ENCODE measurements around the gene AGBL5.

AGBL5 gene

GRCh38 chr2:27009716-27010115 is 41.8 kb upstream of the AGBL5 start:
- 83 to 98% methylated on average over 2 of the region's 2 CpGs for WGBS, 2 experiments
- H3K36me3 ChIP-seq (ENCODE audit: control insufficient read depth, insufficient read depth, low read length), result peaks cover 7% of the 10 kb centered on the region
- no peaks in the 10 kb centered on the region for H3K4me1 ChIP-seq (ENCODE audit: control insufficient read depth, insufficient read depth, low read length)
- H3K4me3 ChIP-seq (ENCODE audit: insufficient read depth, low read depth, low read length), result no peak overlapping the region
- H3K9me3 ChIP-seq (ENCODE audit: control insufficient read depth, low read length), result no peaks in the 10 kb centered on the region
- H3K27ac ChIP-seq (ENCODE audit: insufficient read depth, low read depth, low read length, poor library complexity, severe bottlenecking), result no peak overlapping the region
- H3K27me3 ChIP-seq (ENCODE audit: control insufficient read depth, insufficient read depth, low read length, poor library complexity, severe bottlenecking), result no peaks in the 10 kb centered on the region

- Histone ChIP-seq H3K27me3 (ENCODE audit: control insufficient read depth, insufficient read depth, low read length, poor library complexity, severe bottlenecking) (no peaks in the 10 kb centered on the region), H3K9me3 (ENCODE audit: control insufficient read depth, low read length) (no peaks in the 10 kb centered on the region), H3K36me3 (ENCODE audit: control insufficient read depth, insufficient read depth, low read length) (peaks cover 7% of the 10 kb centered on the region), H3K4me1 (ENCODE audit: control insufficient read depth, insufficient read depth, low read length) (no peaks in the 10 kb centered on the region), H3K27ac (ENCODE audit: insufficient read depth, low read depth, low read length, poor library complexity, severe bottlenecking) (no peak overlapping the region), H3K4me3 (ENCODE audit: insufficient read depth, low read depth, low read length) (no peak overlapping the region)
- WGBS, 2 experiments, result 97% methylated on average over 3 of the region's 3 CpGs
Measured at GRCh38 chr2:27010139-27010538, 41.3 kb upstream of the AGBL5 start.

- H3K9me3 ChIP-seq (ENCODE audit: control insufficient read depth, low read length), result no peaks in the 10 kb centered on the region
- H3K4me3 ChIP-seq (ENCODE audit: insufficient read depth, low read depth, low read length), result no peak overlapping the region
- peaks cover 7% of the 10 kb centered on the region for H3K36me3 ChIP-seq (ENCODE audit: control insufficient read depth, insufficient read depth, low read length)
- peaks cover 3% of the 10 kb centered on the region for H3K4me1 ChIP-seq (ENCODE audit: control insufficient read depth, insufficient read depth, low read length)
- no peaks in the 10 kb centered on the region for H3K27me3 ChIP-seq (ENCODE audit: control insufficient read depth, insufficient read depth, low read length, poor library complexity, severe bottlenecking)
- 95 to 96% methylated on average over 4 of the region's 4 CpGs for WGBS, 2 experiments
- H3K27ac ChIP-seq (ENCODE audit: insufficient read depth, low read depth, low read length, poor library complexity, severe bottlenecking), result no peak overlapping the region
Measured at GRCh38 chr2:27013738-27014137, 37.7 kb upstream of the AGBL5 start.

GRCh38 chr2:27014771-27015433 is 36.6 kb upstream of the AGBL5 start:
- WGBS, 2 experiments, result 87 to 92% methylated on average over 8 of the region's 8 CpGs
- no peak overlapping the region for H3K4me3 ChIP-seq (ENCODE audit: insufficient read depth, low read depth, low read length)
- H3K27ac ChIP-seq (ENCODE audit: insufficient read depth, low read depth, low read length, poor library complexity, severe bottlenecking), result no peak overlapping the region
- H3K9me3 ChIP-seq (ENCODE audit: control insufficient read depth, low read length), result no peaks in the 10 kb centered on the region
- H3K4me1 ChIP-seq (ENCODE audit: control insufficient read depth, insufficient read depth, low read length), result peaks cover 3% of the 10 kb centered on the region
- H3K27me3 ChIP-seq (ENCODE audit: control insufficient read depth, insufficient read depth, low read length, poor library complexity, severe bottlenecking), result no peaks in the 10 kb centered on the region
- peaks cover 7% of the 10 kb centered on the region for H3K36me3 ChIP-seq (ENCODE audit: control insufficient read depth, insufficient read depth, low read length)

GRCh38 chr2:27016801-27017325 is 34.6 kb upstream of the AGBL5 start:
- WGBS, 2 experiments, result 60 to 62% methylated on average over 3 of the region's 3 CpGs
- peaks cover 7% of the 10 kb centered on the region for H3K36me3 ChIP-seq (ENCODE audit: control insufficient read depth, insufficient read depth, low read length)
- H3K27ac ChIP-seq (ENCODE audit: insufficient read depth, low read depth, low read length, poor library complexity, severe bottlenecking), result no peak overlapping the region
- H3K9me3 ChIP-seq (ENCODE audit: control insufficient read depth, low read length), result no peaks in the 10 kb centered on the region
- no peak overlapping the region for H3K4me3 ChIP-seq (ENCODE audit: insufficient read depth, low read depth, low read length)
- H3K27me3 ChIP-seq (ENCODE audit: control insufficient read depth, insufficient read depth, low read length, poor library complexity, severe bottlenecking), result no peaks in the 10 kb centered on the region
- peaks cover 6% of the 10 kb centered on the region for H3K4me1 ChIP-seq (ENCODE audit: control insufficient read depth, insufficient read depth, low read length)

GRCh38 chr2:27018142-27018541 is 33.3 kb upstream of the AGBL5 start:
- Histone ChIP-seq H3K36me3 (ENCODE audit: control insufficient read depth, insufficient read depth, low read length) (peaks cover 7% of the 10 kb centered on the region), H3K9me3 (ENCODE audit: control insufficient read depth, low read length) (no peaks in the 10 kb centered on the region), H3K4me3 (ENCODE audit: insufficient read depth, low read depth, low read length) (no peak overlapping the region), H3K27me3 (ENCODE audit: control insufficient read depth, insufficient read depth, low read length, poor library complexity, severe bottlenecking) (no peaks in the 10 kb centered on the region), H3K27ac (ENCODE audit: insufficient read depth, low read depth, low read length, poor library complexity, severe bottlenecking) (no peak overlapping the region), H3K4me1 (ENCODE audit: control insufficient read depth, insufficient read depth, low read length) (peaks cover 6% of the 10 kb centered on the region)
- WGBS, 2 experiments, result 89 to 94% methylated on average over 3 of the region's 3 CpGs

GRCh38 chr2:27019459-27019858 is 32.0 kb upstream of the AGBL5 start:
- peaks cover 6% of the 10 kb centered on the region for H3K4me1 ChIP-seq (ENCODE audit: control insufficient read depth, insufficient read depth, low read length)
- H3K9me3 ChIP-seq (ENCODE audit: control insufficient read depth, low read length), result no peaks in the 10 kb centered on the region
- WGBS, 2 experiments, result 94 to 97% methylated on average over 9 of the region's 9 CpGs
- no peak overlapping the region for H3K4me3 ChIP-seq (ENCODE audit: insufficient read depth, low read depth, low read length)
- no peaks in the 10 kb centered on the region for H3K27me3 ChIP-seq (ENCODE audit: control insufficient read depth, insufficient read depth, low read length, poor library complexity, severe bottlenecking)
- H3K36me3 ChIP-seq (ENCODE audit: control insufficient read depth, insufficient read depth, low read length), result peaks cover 5% of the 10 kb centered on the region
- H3K27ac ChIP-seq (ENCODE audit: insufficient read depth, low read depth, low read length, poor library complexity, severe bottlenecking), result no peak overlapping the region

GRCh38 chr2:27019931-27020855 is 31.3 kb upstream of the AGBL5 start:
- Histone ChIP-seq H3K27ac (ENCODE audit: insufficient read depth, low read depth, low read length, poor library complexity, severe bottlenecking) (no peak overlapping the region), H3K27me3 (ENCODE audit: control insufficient read depth, insufficient read depth, low read length, poor library complexity, severe bottlenecking) (no peaks in the 10 kb centered on the region)
- WGBS, 2 experiments, result 94% methylated on average over 9 of the region's 9 CpGs

GRCh38 chr2:27021253-27022049 is 30.0 kb upstream of the AGBL5 start:
- H3K9me3 ChIP-seq (ENCODE audit: control insufficient read depth, low read length), result no peaks in the 10 kb centered on the region
- 87 to 91% methylated on average over 11 of the region's 11 CpGs for WGBS, 2 experiments
- no peak overlapping the region for H3K27ac ChIP-seq (ENCODE audit: insufficient read depth, low read depth, low read length, poor library complexity, severe bottlenecking)
- H3K27me3 ChIP-seq (ENCODE audit: control insufficient read depth, insufficient read depth, low read length, poor library complexity, severe bottlenecking), result no peaks in the 10 kb centered on the region
- peaks cover 5% of the 10 kb centered on the region for H3K36me3 ChIP-seq (ENCODE audit: control insufficient read depth, insufficient read depth, low read length)
- H3K4me3 ChIP-seq (ENCODE audit: insufficient read depth, low read depth, low read length), result no peak overlapping the region
- H3K4me1 ChIP-seq (ENCODE audit: control insufficient read depth, insufficient read depth, low read length), result peaks cover 6% of the 10 kb centered on the region

More at GRCh38 chr2:27019931-27020855, 31.3 kb upstream of the AGBL5 start:
- H3K4me1 ChIP-seq (ENCODE audit: control insufficient read depth, insufficient read depth, low read length), result peaks cover 6% of the 10 kb centered on the region
- H3K4me3 ChIP-seq (ENCODE audit: insufficient read depth, low read depth, low read length), result no peak overlapping the region
- no peaks in the 10 kb centered on the region for H3K9me3 ChIP-seq (ENCODE audit: control insufficient read depth, low read length)
- H3K36me3 ChIP-seq (ENCODE audit: control insufficient read depth, insufficient read depth, low read length), result peaks cover 5% of the 10 kb centered on the region

Data from ectodermal cell (in vitro differentiated cells).